ENCODE data around the gene POLR3A.

POLR3A gene

DNA sequence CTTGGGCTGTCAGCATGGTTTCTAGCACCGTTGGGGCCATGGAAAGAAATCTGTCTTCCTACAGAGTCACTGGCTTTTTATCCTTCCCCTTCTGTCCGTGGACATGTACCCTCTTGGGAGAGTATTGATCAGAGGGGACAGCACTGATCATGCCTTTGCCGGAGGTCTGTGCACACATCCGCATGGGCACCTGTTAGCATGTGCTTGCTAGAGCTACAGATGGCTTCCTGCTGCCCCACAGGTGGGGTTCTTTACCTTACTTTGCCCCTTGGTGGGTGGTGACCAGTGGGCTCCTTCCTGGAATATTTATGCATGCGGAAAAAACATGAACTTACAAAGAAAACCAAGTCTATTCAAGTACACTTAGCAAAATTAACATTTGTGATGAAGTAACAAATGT lies 29.2 kb upstream of the POLR3A start:
- TF ChIP-seq GATA3 (IDR thresholded peaks at IDR 0.05; ENCODE audit: low read depth, low read length) (no peak), GATA2 (IDR thresholded peaks at IDR 0.05; ENCODE audit: low read depth, low read length) (no peak)

- no peak for TF ChIP-seq GATA3 (IDR thresholded peaks at IDR 0.05; ENCODE audit: low read depth, low read length)
- TF ChIP-seq GATA2 (IDR thresholded peaks at IDR 0.05; ENCODE audit: low read depth, low read length) = no peak
Measured at GRCh38 chr10:78053211-78053868, 24.0 kb upstream of the POLR3A start.

GRCh38 chr10:78049851-78050250 lies 20.5 kb upstream of the POLR3A start:
- TF ChIP-seq GATA2 (IDR thresholded peaks at IDR 0.05; ENCODE audit: low read depth, low read length) (no peak), GATA3 (IDR thresholded peaks at IDR 0.05; ENCODE audit: low read depth, low read length) (no peak)

DNA sequence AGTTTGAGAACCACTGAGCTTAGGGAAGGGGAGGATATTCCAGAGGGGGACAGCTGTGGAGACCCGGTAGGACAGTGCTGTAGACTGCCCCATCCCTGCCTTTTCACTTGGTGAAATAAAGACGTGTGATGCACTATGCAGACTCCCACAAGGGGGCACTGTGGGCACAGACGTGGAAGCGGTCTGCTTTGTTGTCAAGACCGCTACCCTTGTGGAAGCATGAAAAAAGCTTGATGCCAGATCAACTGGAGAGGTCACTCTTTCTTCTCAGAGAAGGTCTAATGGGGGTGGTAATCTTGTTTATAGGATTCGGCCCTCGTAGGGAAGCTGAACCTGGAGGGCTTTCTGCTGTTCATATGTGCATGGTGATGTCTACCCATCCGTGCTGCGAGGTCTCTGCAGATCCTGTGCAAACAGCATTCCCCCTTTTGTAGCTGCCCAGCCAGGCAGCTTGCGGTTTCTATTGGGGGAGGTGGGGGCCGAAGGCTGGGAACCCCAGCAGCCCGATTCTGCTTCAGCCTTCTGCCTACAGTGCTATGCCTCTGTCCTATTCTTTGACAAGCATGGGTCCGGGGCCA lies 18.1 kb upstream of the POLR3A start:
- no peak for TF ChIP-seq GATA2 (IDR thresholded peaks at IDR 0.05; ENCODE audit: low read depth, low read length)
- TF ChIP-seq GATA3 (IDR thresholded peaks at IDR 0.05; ENCODE audit: low read depth, low read length) = no peak

DNA sequence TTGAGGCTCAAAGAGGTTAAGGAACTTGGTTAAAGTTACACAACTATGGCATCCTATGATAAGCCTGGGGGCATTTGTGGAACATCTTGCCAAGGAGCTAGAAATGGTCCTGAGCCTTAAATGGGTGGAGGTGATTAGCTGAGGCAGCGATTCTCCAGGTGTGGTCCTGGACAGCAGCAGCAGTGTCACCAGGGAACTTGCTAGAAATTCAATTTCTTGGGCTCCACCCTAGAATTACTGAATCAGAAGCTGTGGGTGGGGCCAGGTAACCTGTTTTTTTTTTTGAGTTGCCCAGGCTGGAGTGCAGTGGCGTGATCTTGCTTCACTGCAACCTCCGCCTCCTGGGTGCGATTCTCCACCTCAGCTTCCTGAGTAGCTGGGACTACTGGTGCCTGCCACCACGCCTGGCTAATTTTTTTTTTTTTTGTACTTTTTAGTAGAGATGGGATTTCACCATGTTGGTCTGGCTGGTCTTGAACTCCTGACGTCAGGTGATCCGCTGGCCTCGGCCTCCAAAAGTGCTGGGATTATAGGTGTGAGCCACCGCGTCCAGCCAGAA lies 17.5 kb upstream of the POLR3A start:
- TF ChIP-seq GATA2 (IDR thresholded peaks at IDR 0.05; ENCODE audit: low read depth, low read length) (no peak), GATA3 (IDR thresholded peaks at IDR 0.05; ENCODE audit: low read depth, low read length) (no peak)

DNA sequence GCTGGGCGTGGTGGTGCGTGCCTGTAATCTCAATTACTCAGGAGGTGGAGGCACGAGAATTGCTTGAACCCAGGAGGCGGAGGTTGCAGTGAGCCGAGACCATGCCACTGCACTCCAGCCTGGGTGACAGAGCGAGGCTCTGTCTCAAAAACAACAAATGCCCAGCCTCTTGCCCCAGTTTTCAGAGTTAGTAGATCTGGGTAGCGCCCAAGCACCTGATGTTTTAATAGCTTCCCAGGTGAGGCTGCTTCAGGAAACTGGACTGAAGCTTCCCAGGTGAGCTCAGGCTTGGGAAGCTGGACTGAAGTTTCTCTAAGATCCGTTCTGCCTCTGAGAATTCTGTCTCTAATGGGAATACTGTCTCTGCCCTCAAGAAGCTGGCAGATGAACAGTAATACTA lies 16.5 kb upstream of the POLR3A start:
- TF ChIP-seq GATA3 (IDR thresholded peaks at IDR 0.05; ENCODE audit: low read depth, low read length) (no peak), GATA2 (IDR thresholded peaks at IDR 0.05; ENCODE audit: low read depth, low read length) (no peak)

GRCh38 chr10:78045237-78045636 lies 15.9 kb upstream of the POLR3A start:
- no peak for TF ChIP-seq GATA3 (IDR thresholded peaks at IDR 0.05; ENCODE audit: low read depth, low read length)
- TF ChIP-seq GATA2 (IDR thresholded peaks at IDR 0.05; ENCODE audit: low read depth, low read length) = no peak

GRCh38 chr10:78044699-78045098 lies 15.4 kb upstream of the POLR3A start:
- TF ChIP-seq GATA3 (IDR thresholded peaks at IDR 0.05; ENCODE audit: low read depth, low read length) (no peak), GATA2 (IDR thresholded peaks at IDR 0.05; ENCODE audit: low read depth, low read length) (no peak)

DNA sequence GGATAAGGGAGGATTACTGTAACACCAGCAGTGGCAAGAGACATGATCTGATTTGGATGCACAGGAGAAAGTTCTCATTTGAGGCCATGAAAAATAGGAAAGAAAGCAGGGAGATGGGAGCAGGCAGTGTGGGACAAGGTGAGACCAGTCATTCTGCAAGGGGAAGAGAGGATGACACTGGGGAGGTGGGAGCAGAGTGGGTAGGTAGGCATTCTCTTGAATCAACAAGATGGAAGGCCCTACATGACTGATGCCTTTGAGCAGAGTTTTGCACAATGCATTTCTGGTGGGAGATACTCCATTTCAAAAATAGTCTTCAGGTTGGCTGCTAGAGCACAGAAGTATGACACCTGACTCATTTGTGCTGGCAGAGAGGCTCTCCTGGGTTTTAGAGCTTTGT lies 14.9 kb upstream of the POLR3A start:
- no peak for TF ChIP-seq GATA3 (IDR thresholded peaks at IDR 0.05; ENCODE audit: low read depth, low read length)
- TF ChIP-seq GATA2 (IDR thresholded peaks at IDR 0.05; ENCODE audit: low read depth, low read length) = no peak

DNA sequence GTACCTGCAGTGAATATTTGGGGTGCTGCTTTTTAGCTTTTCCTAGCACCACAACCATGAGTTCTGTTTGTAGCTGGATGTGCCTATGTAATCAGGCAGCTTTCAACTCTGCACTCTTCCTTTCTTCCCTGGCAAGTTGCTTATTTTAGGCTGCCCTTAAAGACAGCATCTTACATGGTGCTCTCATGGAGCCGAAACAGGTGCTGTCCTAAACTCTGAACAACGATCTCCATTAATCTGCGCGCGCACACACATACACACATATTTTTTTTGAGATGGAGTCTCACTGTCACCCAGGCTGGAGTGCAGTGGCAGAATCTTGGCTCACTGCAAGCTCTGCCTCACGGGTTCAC lies 13.4 kb upstream of the POLR3A start:
- TF ChIP-seq GATA2 (IDR thresholded peaks at IDR 0.05; ENCODE audit: low read depth, low read length) = no peak
- TF ChIP-seq GATA3 (IDR thresholded peaks at IDR 0.05; ENCODE audit: low read depth, low read length) = no peak

DNA sequence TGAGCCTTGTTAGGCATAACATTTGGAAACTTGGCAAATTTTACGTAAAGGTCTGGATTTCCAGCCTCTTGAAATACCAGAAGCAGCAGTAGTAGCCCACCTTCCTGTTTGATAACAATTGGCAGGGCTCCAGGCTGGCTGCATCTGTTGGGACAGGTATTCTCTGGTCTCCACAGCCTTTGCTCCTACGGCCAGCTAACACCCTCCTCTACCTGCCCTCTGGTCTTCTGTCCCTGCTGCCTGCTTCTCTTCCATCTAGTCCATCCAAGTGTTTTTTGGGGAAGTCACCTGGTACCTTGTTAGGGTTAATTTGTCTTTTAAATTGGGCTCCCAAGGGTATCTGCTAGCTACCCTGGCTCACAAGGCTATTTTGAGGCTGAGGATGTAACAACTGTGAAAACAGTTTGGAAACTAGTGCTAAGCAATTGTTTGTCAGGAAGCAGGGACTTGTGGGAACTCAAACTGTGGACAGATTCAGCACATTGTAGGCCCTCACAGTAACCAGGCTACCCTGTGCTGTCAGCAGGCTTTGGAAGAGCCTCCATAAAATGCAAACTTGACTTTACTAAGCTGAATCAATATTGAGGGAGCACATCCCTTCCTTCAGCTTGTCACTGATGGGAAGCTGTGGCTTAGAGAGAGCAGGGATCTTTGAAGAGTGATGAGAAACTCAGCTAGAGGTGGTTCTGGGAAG lies 12.9 kb upstream of the POLR3A start:
- no peak for TF ChIP-seq GATA2 (IDR thresholded peaks at IDR 0.05; ENCODE audit: low read depth, low read length)
- TF ChIP-seq GATA3 (IDR thresholded peaks at IDR 0.05; ENCODE audit: low read depth, low read length) = no peak

DNA sequence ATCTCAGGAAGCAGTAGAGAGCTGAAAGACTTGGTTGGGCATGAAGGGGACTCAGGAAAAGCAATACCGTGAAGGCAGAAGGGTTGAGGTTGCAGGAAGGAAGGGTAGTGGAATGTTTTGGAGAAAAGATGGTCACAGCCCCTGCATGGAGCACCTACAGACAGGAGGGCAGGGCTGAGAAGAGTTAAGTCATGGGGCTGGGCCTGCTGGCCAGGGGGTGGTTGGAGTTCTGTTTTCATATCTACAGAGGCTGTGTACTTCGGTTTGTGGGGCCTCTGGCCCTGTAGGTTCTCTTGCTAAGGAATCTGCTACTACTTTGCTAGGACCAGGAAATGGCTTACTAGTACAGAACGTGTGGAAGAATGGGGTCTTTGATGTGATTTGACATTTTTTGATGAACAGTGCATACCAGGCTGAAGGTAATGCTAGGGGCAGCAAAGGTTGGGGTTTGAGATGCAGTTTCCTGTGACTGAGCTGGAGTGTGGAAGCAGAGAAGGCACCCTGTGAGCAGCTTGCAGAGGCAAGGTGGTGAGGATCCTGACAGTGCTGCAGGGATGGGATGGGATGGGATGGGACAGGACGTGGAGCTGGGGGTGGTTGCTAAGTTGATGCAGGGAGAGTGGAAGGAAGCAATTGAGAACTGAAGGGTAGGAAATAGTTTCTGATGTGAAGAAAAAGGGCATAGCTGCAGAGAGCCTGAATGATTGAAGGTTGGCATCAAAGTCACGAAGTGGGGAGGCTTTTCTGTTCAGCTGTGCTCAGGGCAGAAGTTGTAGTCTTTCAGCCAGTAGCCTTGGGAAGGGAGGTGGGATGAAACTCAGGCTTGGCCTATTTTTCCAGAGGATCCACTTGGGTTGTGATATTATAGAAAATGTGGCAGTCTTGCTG lies 12.1 kb upstream of the POLR3A start:
- no peak for TF ChIP-seq GATA2 (IDR thresholded peaks at IDR 0.05; ENCODE audit: low read depth, low read length)
- no peak for TF ChIP-seq GATA3 (IDR thresholded peaks at IDR 0.05; ENCODE audit: low read depth, low read length)

DNA sequence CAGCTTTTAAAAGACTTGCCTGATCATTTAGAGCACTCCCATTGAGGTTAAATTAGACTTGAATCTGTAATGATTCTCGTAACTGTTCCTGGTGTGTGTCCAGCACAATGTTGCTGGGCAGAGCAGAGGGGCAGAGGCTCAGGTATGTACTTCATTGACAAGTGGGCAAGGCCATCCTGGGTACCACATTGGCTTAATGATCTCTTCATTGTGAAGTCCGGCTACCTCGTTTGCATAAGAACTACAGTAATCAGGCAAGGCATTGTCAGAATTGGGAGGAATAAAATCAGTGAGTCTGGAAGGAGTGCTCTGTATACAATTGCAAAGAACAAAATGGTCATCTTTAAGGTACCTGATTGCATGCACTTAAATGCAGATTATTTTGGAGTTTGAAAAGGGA lies 10.4 kb upstream of the POLR3A start:
- TF ChIP-seq GATA3 (IDR thresholded peaks at IDR 0.05; ENCODE audit: low read depth, low read length) = no peak
- no peak for TF ChIP-seq GATA2 (IDR thresholded peaks at IDR 0.05; ENCODE audit: low read depth, low read length)
